Measurements from ENCODE around the gene PSMD8. TPM values are rescaled to one million over a fixed set of nuclear protein-coding genes. Genes with fewer than 3 reads are reported as not detected.

The PSMD8 gene
- total and polyA plus RNA-seq, 2 of the 8 experiments (the other 6 are each of a cell fraction or from before 2014, with no cell fraction given): 170 to 486 TPM

- H3K4me3 ChIP-seq (ENCODE audit: extremely low read depth in 1 of 4, insufficient read depth in 2 of 4, low read depth in 3 of 4, low read length in 4 of 4): no peak overlapping the region
- no peak overlapping the region for H4K5ac ChIP-seq (ENCODE audit: insufficient read length, low read depth, low read length)
- WGBS, 2 experiments (ENCODE audit: extremely low coverage in 1 of 2, insufficient coverage in 1 of 2, insufficient read length in 1 of 2, insufficient replicate concordance in 2 of 2, low coverage in 1 of 2, low lambda C conversion rate in 2 of 2, missing lambda C conversion rate in 1 of 2): 89% methylated on average over 9 of the region's 9 CpGs; no CpG with 5 or more reads in 1 of the 2 experiments
- no peak overlapping the region for H3K56ac ChIP-seq (replicated peaks; ENCODE audit: insufficient read length, low read depth, low read length)
- peaks cover 5% of the 10 kb centered on the region for H3K79me1 ChIP-seq (ENCODE audit: low read depth, low read length)
- no peak overlapping the region for H3K4me2 ChIP-seq (ENCODE audit: insufficient read depth in 1 of 2, low read depth in 2 of 2, low read length in 2 of 2)
- no peaks in the 10 kb centered on the region for H3K9me3 ChIP-seq (ENCODE audit: insufficient read depth in 2 of 2, low read depth in 1 of 2, low read length in 1 of 2)
- no peak overlapping the region for H3K9ac ChIP-seq (replicated peaks in 1 of 4; ENCODE audit: extremely low read depth in 1 of 4, low read depth in 3 of 4, low read length in 3 of 4)
- TF ChIP-seq SIN3A (conservative IDR thresholded peaks at IDR 0.05 in 1 of 2, IDR thresholded peaks at IDR 0.05 in 1 of 2; ENCODE audit: low read depth in 1 of 2, low read length in 2 of 2) (no peak), TBP (IDR thresholded peaks at IDR 0.05; ENCODE audit: low read depth, low read length) (no peak), SIX5 (IDR thresholded peaks at IDR 0.05; ENCODE audit: low read depth, low read length) (no peak), SRF (IDR thresholded peaks at IDR 0.05; ENCODE audit: low read depth, low read length) (no peak), CBX5 (IDR thresholded peaks at IDR 0.05; ENCODE audit: low read depth, low read length) (no peak)
- H3K4ac ChIP-seq (replicated peaks; ENCODE audit: insufficient read length, low read depth, low read length): no peak overlapping the region
- no peaks in the 10 kb centered on the region for H3K23me2 ChIP-seq (ENCODE audit: low read depth, low read length)
- H2AFZ ChIP-seq (ENCODE audit: low read length): no peak overlapping the region
- no peak overlapping the region for H3K23ac ChIP-seq (ENCODE audit: insufficient read length)
- H3K79me2 ChIP-seq (ENCODE audit: control insufficient read depth in 1 of 2, insufficient read depth in 2 of 2, low read length in 2 of 2): peaks cover 0 to 10% of the 10 kb centered on the region in 2 experiments; a peak in 1 of 4 replicates
- CTCF ChIA-PET (ENCODE audit: partially characterized antibody): interaction anchor here (1.9 kb wide), 1 partner anchor 147 kb away, joined by 5 read pairs; no protein-coding TSS in a partner anchor
- H2BK15ac ChIP-seq (ENCODE audit: low read length): no peak overlapping the region
- no peak for DNase-seq (ENCODE audit: low read depth in 1 of 2, low spot score in 2 of 2)
- peaks cover 3 to 18% of the 10 kb centered on the region in 2 experiments for H4K20me1 ChIP-seq (replicated peaks in 1 of 2; ENCODE audit: control insufficient read depth in 1 of 2, insufficient read depth in 2 of 2, low read length in 2 of 2)
- POLR2A ChIA-PET (ENCODE audit: partially characterized antibody): interaction anchor here (1.2 to 1.6 kb wide), 2 partner anchors 13 to 171 kb away, joined by 3 to 5 read pairs; no protein-coding TSS in a partner anchor
- no peak overlapping the region for H2BK20ac ChIP-seq (ENCODE audit: low read length)
- H3K4me1 ChIP-seq (replicated peaks in 1 of 4; ENCODE audit: control insufficient read depth in 3 of 4, insufficient read depth in 4 of 4, low read length in 3 of 4): peaks cover 0 to 10% (median under 1%) of the 10 kb centered on the region in 4 experiments; a peak in 3 of 7 replicates
- no peak overlapping the region for H3K18ac ChIP-seq (ENCODE audit: extremely low read depth, low read length)
- no peak overlapping the region for H3K14ac ChIP-seq (ENCODE audit: insufficient read length)
- no peaks in the 10 kb centered on the region for H3K27me3 ChIP-seq (replicated peaks in 1 of 4; ENCODE audit: control insufficient read depth in 3 of 4, extremely low read depth in 1 of 4, insufficient read depth in 3 of 4, low read length in 3 of 4)
- no peak overlapping the region for H2AK5ac ChIP-seq (ENCODE audit: low read depth, low read length)
- H3K36me3 ChIP-seq (ENCODE audit: control insufficient read depth in 2 of 4, insufficient read depth in 4 of 4, low read length in 3 of 4): peaks cover 14 to 25% (median 21%) of the 10 kb centered on the region in 4 experiments; a peak in 7 of 8 replicates
- H2BK12ac ChIP-seq (ENCODE audit: low read depth, low read length): no peak overlapping the region
- no peak overlapping the region for H4K91ac ChIP-seq (replicated peaks; ENCODE audit: insufficient read length, low read length)
- H4K8ac ChIP-seq (ENCODE audit: extremely low read depth, insufficient read depth, low read length): no peak overlapping the region
- H2BK5ac ChIP-seq (ENCODE audit: low read depth, low read length): no peak overlapping the region
- H3K27ac ChIP-seq (ENCODE audit: low read depth, low read length): no peak overlapping the region
- no peak for FAIRE-seq
- H2BK120ac ChIP-seq (replicated peaks; ENCODE audit: low read depth, low read length): no peak overlapping the region
Measured at GRCh38 chr19:38381138-38381537, 6.8 kb downstream of the PSMD8 start.

Data from H1 (cell line).